Sciatic nerve (tissue), 2 donors: ENCODE results near the gene SEC61A1. TPM values are rescaled to one million over a fixed set of nuclear protein-coding genes. Genes with fewer than 3 reads are reported as not detected.
A peak's percentile ranks its signal among the peaks of the same experiment; 100 is the strongest.

ENCODE experiments used
- ATAC-seq: fragments of 200-7000 bp; cut with Tn5 transposase; one replicate; pipeline ENCODE4 v1.9.1; 2020; ENCODE audit warnings: mild to moderate bottlenecking, moderate library complexity
- DNase-seq: peaks from one replicate; pipeline ENCODE4 v3.0.0-alpha.2; 2020; ENCODE audit warnings: low spot score
- intact Hi-C: fragments of 100-400 bp; cut with DNase I; formaldehyde crosslinking; loops from one replicate; pipeline ENCODE4 v1.14.2; 2022
- total RNA-seq: library from RNA; stranded (reverse); fragmentation: NEBNext Ultra II Directional; extraction: Animal tissue kit (Norgen Biotek cat#: 25700); gene quantifications from one replicate; pipeline ENCODE4 v1.2.1, GENCODE V29; 2021
- donor health status: DM: no; HTN: no; CAD: no.
- donor health status: DM: no; HTN: no; CAD: no.

Gene SEC61A1
- total RNA-seq, 1 donor from 2014 or later: 124 TPM

- no peak for ATAC-seq
- intact Hi-C loops: no loop called here
- DNase-seq: no peak
Measured at GRCh38 chr3:128053614-128054013, 1.4 kb downstream of the SEC61A1 start.

- ATAC-seq (no peak), DNase-seq (no peak)
- intact Hi-C loops: no loop called here
Measured at GRCh38 chr3:128054367-128054766, 2.1 kb downstream of the SEC61A1 start.

GRCh38 chr3:128056258-128056657 is 4.0 kb downstream of the SEC61A1 start:
- ATAC-seq (no peak), DNase-seq (no peak)
- intact Hi-C loops: no loop called here

- ATAC-seq (no peak), DNase-seq (no peak)
- intact Hi-C loops: no loop called here
Measured at GRCh38 chr3:128060473-128061381, 8.5 kb downstream of the SEC61A1 start.

GRCh38 chr3:128062033-128062745 is 10.0 kb downstream of the SEC61A1 start:
- intact Hi-C loops: no loop called here
- DNase-seq: no peak
- ATAC-seq: no peak

GRCh38 chr3:128063865-128064264 is 11.6 kb downstream of the SEC61A1 start:
- DNase-seq (no peak), ATAC-seq (no peak)
- intact Hi-C loops: no loop called here

GRCh38 chr3:128064962-128065361 is 12.7 kb downstream of the SEC61A1 start:
- intact Hi-C loops: no loop called here
- DNase-seq: no peak
- no peak for ATAC-seq

GRCh38 chr3:128066114-128066513 is 13.9 kb downstream of the SEC61A1 start:
- DNase-seq: no peak
- intact Hi-C loops: no loop called here
- ATAC-seq: no peak

GRCh38 chr3:128066676-128067075 is 14.4 kb downstream of the SEC61A1 start:
- ATAC-seq: no peak
- intact Hi-C loops: no loop called here

GRCh38 chr3:128067489-128067888 is 15.3 kb downstream of the SEC61A1 start:
- ATAC-seq (no peak), DNase-seq (no peak)
- intact Hi-C loops: no loop called here

More at GRCh38 chr3:128066676-128067075, 14.4 kb downstream of the SEC61A1 start:
- DNase-seq: no peak

- intact Hi-C loops: no loop called here
- ATAC-seq: no peak
- DNase-seq: no peak
Measured at GRCh38 chr3:128068156-128068620, 16.0 kb downstream of the SEC61A1 start.

- no peak for ATAC-seq
- intact Hi-C loops: no loop called here
- peak; percentile 54 for DNase-seq
Measured at GRCh38 chr3:128069271-128069670, 17.0 kb downstream of the SEC61A1 start.

- ATAC-seq: no peak
- intact Hi-C loops: loop anchor here (10.0 kb wide), 1 partner anchor 434 kb away; no protein-coding TSS in a partner anchor
- no peak for DNase-seq
Measured at GRCh38 chr3:128070898-128071591, 18.8 kb downstream of the SEC61A1 start.

- intact Hi-C loops: loop anchor here (10.0 kb wide), 1 partner anchor 433 kb away; no protein-coding TSS in a partner anchor
- DNase-seq: no peak
- ATAC-seq: no peak
Measured at GRCh38 chr3:128071771-128072453, 19.7 kb downstream of the SEC61A1 start.

GRCh38 chr3:128072454-128073184 is 20.4 kb downstream of the SEC61A1 start:
- ATAC-seq (no peak), DNase-seq (peak; percentile 61)
- intact Hi-C loops: loop anchor here (10.0 kb wide), 1 partner anchor 432 kb away; no protein-coding TSS in a partner anchor

- DNase-seq: peak; percentile 50
- intact Hi-C loops: loop anchor here (10.0 kb wide), 1 partner anchor 432 kb away; no protein-coding TSS in a partner anchor
- no peak for ATAC-seq
Measured at GRCh38 chr3:128073185-128073725, 21.0 kb downstream of the SEC61A1 start.

GRCh38 chr3:128073807-128074206 is 21.6 kb downstream of the SEC61A1 start:
- no peak for ATAC-seq
- intact Hi-C loops: loop anchor here (10.0 kb wide), 1 partner anchor 431 kb away; no protein-coding TSS in a partner anchor
- DNase-seq: no peak
